ENCODE results near the gene LAG3.

The LAG3 gene

DNA sequence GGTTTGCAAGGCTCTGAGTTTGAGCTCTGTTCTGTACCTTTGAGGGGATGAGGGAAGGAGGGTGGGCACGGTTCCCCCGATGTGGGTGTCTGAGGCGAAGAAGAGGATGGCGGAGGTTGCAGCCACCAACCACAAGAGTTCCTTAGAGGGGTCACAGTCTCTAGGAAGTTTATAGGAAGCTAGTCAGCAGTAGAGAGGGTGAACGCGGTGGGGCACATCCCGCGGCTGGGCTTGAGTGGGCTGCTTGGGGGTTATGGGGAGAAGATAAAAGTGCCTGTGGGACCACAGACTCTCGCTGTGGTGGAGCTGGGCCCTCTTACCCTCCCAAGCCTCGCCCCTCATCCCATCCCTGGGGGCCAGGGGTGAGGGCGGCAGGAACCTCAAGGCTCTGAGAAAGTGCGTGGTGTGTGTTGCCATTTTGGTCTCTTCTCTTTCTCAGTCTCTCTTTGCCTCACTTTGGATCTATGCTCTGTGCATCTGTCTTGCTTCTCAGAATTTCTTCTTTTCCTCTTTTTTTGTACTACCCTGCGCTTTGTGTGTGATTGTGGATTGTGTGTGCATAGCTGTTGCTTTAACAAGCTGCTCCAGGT, 19.7 kb downstream of the LAG3 start:
- no peak for DNase-seq

DNA sequence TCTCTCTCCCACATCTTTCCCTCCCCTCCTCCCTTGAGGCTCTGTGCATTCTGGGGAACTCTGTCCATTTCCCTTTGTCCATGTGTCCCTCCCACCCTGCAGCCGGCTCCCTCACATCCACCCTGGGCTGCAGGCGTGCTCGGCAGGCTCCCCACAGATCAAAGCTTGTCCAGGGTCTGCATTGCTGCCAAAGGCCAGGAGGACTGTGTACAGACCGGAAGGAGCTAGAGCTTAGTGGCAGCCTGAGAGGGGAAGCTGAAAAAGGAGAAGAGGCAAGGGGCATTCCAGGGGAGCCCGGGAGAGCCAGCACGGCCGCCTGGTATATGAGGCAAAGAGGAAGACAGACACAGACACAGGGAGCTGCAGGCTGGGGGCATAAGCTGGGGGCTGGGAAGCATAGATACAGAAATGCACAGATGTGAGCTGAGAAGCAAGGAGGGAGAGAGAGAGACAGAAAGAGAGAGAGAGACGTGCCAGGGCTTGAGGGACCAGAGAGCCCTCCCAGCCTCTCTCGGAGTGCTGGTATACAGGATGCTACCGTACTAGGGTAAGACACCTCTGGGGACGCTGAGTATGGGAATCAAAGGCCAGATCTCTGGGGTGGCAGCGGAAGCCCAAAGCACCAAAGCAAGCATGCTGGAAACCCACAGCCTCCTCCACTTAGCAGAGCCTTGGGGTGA, 20.3 kb downstream of the LAG3 start:
- no peak for DNase-seq

DNA sequence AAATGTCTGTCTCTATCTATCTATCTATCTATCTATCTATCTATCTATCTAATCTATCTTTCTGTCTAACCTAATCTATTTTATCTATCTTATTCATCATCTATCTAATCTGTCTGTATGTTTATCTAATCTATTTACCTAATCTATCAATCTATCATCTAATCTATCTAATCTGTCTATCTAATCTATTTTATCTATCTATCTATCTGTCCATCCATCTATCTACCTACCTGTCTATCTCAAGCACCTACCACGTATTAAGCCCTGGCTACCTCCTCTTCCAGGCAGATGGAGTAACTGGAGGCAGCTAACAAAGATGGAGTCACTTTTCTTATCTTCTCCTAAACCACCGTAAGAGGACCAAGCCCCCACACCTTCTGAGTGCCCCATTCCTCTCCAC, 22.8 kb downstream of the LAG3 start:
- DNase-seq, result no peak

DNA sequence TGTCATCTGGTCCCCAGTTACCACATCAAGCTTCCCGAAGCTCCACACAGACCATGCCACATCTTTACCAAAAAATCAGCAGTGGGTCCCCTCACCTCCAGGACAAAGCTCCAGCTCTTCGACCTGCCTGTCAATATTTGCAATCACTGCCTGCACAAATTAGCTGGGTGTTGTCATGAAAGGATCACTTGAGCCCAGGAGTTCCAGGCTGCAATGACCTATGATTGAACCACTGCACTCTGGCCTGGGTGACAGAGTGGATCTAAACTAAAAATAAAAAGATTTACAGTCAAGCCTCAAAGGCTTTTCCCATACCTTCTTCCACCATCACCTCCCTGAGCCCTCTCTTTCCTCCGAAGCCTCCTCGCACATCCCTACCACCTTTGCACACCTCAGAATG, 24.3 kb downstream of the LAG3 start:
- DNase-seq, result no peak

DNA sequence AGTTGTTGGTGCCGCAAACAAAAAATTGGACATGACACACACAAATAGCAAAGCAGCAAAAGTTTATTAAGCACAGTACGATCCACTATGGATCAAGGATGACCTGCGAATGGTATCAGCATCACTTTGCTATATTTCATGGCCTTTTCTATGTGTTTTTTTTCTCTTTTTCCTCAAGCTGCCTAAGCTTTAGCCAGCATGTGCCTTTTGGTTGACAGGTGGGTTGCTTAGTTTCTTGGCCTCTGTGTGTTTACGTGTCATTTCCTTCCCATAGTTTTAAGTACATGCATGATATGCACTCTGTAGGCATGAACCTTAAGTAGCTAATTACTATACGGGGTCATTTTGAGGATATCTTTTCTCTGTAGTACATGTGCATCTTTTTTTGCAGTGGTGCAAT, 26.8 kb downstream of the LAG3 start:
- no peak for DNase-seq

DNA sequence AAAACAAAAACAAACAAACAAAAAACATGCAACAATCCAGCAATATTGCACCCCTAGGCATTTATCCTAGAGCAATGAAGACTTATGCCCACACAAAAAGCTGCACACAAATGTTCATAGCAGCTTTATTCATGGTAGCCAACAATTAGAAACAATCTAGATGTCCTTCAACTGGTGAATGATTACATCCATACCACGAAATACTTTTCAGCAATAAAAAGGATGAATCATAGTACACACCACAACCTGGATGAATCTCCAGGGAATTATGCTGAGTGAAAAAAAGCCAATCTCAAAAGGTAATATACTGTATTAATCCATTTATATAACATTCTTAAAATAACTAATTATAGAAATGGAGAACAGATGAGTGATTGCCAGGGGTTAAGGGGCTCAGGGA, 34.9 kb downstream of the LAG3 start:
- DNase-seq, result no peak

DNA sequence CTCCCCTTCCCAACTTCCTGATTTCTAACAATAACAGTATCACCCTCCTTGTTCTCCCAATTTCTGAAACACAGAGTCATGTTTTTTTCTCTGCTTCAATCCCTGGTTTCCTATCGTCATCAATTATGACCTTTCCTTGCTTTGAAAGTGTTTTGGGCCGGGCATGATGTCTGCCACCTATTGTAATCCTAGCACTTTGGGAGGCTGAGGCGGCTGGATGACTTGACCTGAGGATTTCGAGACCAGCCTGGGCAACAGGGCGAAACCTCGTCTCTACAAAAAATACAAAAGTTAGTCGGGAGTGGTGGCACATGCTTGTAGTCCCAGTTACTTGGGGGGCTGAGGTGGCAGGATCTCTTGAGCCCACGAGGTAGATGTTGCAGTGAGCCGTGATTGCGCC, 36.7 kb downstream of the LAG3 start:
- DNase-seq, result no peak

DNA sequence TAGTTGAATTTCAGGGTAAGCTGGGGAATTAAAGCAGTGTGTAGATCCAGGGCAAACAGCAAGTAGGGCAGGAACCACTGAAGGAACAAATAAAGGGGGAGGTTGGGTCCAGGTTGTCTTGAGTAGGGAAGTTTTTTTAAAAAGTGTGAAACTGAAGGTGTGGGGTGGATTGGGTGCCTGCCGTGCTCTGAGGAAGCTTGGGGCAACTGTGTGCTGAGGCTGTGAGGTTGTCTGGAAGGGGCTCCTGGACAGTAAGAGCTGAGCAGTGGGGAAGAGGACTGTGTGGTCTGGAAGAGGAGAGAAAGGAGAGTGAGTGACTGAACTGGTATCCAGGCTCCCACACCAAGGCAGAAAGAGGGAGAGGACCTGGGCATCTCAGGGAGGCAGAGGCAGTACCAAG, 38.4 kb downstream of the LAG3 start:
- no peak for DNase-seq

DNA sequence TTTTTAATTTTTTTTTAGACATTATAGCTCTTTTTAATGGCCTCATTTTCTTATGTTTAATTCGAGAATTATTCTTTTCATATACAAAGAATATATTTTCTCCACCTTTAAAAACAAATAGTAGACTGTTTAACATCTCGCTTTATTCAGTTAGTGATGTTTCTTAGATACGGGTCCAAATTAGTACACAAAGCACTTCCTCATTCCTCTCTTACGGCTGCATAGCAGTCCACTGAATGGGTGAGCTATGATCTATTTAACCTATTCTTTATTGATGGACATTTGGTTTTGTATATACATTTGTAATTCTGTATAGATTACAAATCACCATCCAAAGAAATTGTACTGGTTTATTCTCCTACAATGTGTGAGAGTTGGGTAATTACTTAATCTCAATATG, 41.0 kb downstream of the LAG3 start:
- no peak for DNase-seq

DNA sequence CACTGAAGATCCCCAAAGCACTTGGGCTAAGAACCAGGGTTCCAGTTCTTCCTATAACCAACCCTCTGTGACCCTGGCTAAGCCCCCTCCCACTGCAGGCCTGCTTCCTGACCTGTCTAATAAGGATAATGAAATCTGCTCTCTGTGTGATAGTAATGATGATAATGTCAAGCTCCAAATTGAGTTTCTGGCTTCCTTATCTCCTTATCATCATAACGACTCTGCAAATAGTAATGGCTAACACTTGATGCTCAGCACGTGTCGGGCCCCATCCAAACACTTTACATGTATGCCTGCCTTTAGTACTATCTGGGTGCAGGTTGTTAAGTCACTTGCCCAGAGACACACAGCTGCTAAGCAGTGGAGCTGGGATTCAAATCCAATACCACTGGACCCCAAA, 44.3 kb downstream of the LAG3 start:
- no peak for DNase-seq

DNA sequence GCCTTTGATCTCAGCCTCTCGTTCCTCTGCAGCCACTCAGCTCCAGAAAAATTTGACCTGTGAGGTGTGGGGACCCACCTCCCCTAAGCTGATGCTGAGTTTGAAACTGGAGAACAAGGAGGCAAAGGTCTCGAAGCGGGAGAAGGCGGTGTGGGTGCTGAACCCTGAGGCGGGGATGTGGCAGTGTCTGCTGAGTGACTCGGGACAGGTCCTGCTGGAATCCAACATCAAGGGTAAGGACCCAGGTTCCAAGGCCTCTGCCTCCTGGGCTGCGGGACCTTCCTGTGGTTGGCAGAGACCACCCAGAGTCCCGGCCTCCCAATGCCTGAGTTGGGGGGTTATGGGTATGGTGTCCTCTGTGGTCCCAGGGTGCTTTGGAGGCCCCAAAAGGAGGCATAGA, 44.8 kb downstream of the LAG3 start:
- no peak for DNase-seq

DNA sequence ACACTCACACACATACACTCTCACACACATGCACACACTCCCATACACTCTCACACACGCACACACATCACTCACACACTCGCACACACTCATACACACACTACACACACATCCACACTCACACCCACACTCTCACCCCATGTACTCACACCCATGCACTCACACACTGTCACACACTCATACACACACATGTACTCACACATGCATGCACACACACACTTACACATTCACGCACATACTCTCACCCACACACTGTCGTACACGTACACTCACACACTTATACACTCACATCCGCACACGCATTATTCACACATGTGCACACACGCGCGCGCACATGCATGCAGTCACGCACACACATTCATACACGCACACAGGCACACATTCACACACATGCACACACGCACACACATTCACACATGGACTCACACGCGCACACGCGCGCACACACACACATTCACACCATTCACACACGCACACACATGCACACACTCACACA, 45.4 kb downstream of the LAG3 start:
- DNase-seq, result no peak

DNA sequence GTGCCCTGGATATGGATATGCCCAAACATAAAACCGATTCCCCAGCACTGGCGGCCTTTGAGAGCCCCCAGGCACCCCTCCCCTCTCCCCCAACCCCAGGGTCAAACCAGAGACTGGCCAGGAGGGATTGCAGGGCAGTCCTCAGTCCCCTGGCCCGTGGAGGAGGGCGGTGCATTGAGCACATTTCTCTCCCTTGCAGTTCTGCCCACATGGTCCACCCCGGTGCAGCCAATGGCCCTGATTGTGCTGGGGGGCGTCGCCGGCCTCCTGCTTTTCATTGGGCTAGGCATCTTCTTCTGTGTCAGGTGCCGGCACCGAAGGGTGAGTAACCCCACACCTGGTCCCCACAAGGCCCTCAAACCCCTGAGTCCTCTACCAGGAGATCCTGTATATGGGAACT, 45.9 kb downstream of the LAG3 start:
- DNase-seq, result no peak

DNA sequence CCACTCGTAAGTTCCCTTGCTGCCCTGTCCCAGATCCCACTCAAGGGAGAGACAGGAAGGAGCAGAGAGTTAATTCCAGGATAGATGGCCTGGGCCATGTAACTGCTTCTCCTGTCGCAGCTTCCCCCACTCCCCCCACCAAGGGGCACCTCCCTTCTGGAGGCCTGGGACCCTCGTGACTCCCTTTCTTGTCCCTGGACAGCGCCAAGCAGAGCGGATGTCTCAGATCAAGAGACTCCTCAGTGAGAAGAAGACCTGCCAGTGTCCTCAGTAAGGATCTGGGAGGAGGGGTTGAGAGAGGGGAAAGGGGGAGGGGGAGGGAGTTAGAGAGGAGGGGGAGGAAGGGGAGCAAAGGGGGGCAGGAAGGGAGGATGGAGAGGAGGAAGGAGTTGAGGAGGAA, 46.3 kb downstream of the LAG3 start:
- DNase-seq, result no peak

DNA sequence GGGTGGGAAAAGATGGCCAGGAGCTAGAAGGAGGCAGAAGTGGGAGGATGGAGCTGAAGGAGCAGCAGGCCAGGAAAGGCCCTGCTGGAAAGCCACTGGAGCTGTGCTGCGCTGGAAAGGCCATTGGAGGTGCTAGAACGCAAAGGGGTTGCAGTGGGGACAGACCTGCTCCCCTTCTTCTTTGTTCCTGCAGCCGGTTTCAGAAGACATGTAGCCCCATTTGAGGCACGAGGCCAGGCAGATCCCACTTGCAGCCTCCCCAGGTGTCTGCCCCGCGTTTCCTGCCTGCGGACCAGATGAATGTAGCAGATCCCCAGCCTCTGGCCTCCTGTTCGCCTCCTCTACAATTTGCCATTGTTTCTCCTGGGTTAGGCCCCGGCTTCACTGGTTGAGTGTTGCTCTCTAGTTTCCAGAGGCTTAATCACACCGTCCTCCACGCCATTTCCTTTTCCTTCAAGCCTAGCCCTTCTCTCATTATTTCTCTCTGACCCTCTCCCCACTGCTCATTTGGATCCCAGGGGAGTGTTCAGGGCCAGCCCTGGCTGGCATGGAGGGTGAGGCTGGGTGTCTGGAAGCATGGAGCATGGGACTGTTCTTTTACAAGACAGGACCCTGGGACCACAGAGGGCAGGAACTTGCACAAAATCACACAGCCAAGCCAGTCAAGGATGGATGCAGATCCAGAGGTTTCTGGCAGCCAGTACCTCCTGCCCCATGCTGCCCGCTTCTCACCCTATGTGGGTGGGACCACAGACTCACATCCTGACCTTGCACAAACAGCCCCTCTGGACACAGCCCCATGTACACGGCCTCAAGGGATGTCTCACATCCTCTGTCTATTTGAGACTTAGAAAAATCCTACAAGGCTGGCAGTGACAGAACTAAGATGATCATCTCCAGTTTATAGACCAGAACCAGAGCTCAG, 47.0 kb downstream of the LAG3 start:
- DNase-seq, result no peak

DNA sequence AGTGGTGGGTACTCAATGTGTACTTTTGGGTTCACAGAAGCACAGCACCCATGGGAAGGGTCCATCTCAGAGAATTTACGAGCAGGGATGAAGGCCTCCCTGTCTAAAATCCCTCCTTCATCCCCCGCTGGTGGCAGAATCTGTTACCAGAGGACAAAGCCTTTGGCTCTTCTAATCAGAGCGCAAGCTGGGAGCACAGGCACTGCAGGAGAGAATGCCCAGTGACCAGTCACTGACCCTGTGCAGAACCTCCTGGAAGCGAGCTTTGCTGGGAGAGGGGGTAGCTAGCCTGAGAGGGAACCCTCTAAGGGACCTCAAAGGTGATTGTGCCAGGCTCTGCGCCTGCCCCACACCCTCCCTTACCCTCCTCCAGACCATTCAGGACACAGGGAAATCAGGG, 47.8 kb downstream of the LAG3 start:
- no peak for DNase-seq

DNA sequence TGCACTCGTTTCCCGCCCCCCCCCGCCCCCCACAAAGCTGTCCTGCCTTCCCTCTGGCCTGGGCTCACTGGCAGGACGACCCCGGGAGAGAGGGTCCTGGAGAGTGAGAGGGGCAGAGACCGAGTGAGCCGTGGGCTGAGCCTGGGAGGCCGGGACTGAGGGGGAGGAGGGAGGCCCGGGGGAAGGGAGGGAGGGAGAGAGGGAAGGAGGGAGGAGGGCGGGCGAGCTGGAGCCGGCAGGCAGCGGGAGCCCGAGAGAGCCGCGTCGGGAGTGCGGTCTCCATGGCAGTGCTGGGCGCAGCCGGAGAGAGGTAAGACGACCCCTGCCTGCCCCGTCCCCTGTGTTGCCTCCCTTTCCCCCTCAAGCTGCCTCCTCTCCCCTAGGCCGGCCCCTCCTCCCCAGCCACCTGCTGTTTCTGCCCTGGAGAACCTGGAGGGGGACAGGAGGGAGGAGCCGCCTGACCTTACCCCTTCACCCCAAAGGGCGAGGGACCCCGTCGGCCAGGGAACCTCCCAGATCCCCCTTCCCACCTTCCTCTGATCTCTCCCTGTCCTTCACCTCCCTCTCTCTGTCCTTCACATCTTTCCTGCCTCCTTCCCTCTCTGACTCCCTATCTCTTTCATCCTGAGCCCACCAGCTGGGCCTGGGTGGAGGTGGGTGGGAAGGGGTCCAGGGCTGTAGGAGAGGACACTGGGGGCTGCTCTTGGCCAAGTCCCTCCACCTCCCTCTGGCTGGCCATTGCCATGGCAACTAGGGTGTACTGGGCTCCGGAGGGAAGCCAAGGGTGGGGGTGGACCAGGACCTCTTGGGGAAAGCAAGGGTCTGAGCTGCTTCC, 49.5 kb downstream of the LAG3 start, which contains the start of gene GPR162:
Gene GPR162, plus strand, starts transcription at position 231 of the 835 bp plus-strand sequence. CDS start 2,078 bp downstream, outside the sequence.
- no peak for DNase-seq

DNA sequence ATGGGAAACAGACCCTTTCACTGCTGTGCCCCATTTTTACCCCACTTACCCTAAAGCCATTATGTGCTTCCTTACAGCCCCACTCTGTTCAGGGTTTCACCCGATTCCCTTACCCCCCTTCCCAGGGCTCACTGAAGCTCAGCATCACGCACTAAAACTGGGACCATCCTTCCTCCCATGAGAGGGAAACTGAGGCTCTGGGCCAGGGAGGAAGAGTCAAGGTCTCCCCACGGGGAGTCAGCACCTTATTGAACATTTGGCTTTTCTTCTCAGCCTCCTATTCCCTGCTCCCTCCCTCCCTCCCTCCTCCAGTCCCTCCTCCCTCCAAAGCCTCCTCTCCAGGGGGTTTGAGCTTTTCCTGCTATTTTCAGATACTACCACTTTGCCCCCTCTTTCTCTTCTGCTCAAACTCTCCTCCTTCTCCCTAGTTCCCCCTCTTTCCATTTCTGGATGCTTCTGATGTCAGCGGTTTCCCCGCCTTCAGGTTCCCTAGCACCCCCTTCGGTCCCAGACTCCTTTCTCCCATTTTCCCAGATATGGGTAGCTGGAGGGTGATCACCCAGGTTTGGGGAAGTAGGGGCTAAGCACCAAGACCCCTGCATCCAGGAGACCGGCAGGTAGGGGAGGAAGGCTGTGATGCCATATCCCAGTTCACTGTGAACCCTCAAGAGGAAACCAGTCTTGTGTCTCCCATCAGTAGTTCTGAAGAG, 50.3 kb downstream of the LAG3 start:
- DNase-seq, result no peak

DNA sequence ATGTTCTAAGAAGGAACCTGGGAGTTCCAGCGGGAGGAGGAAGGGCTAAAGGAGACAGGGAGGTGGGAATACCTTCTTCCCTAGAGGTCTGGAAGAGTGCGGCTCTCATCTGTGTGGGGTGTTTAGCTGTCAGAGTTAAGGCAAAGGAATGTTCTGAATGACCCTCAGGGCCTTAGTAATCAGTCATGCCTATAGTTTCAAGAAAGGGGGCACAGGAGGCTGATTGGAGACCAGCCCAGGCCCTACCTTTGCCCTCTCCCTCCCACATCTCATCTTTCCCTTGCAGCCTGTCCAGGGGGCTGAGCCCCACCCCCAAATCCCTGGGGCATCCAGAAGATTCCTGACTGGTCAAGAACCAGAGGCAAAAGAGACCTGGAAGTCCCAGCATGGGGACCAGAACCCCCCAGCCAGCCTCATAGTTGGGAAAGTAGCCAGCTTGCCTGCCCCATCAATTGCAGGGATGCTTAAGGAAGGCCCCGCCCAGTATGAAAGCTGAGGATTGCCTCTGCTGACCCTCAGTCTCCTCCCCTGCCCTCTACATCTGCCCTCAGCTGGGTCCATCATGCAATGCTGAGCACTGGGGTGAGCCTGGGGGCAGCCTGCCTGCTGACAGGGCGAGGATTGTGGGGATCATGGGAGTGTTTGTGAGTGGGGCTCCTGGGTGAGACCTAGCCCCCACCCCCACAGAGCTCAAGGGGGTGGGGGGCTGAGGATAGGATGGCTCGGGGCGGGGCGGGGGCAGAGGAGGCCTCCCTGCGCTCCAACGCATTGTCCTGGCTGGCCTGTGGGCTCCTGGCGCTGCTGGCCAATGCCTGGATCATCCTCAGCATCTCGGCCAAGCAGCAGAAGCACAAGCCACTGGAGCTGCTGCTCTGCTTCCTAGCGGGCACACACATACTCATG, 51.1 kb downstream of the LAG3 start:
- DNase-seq, result no peak

DNA sequence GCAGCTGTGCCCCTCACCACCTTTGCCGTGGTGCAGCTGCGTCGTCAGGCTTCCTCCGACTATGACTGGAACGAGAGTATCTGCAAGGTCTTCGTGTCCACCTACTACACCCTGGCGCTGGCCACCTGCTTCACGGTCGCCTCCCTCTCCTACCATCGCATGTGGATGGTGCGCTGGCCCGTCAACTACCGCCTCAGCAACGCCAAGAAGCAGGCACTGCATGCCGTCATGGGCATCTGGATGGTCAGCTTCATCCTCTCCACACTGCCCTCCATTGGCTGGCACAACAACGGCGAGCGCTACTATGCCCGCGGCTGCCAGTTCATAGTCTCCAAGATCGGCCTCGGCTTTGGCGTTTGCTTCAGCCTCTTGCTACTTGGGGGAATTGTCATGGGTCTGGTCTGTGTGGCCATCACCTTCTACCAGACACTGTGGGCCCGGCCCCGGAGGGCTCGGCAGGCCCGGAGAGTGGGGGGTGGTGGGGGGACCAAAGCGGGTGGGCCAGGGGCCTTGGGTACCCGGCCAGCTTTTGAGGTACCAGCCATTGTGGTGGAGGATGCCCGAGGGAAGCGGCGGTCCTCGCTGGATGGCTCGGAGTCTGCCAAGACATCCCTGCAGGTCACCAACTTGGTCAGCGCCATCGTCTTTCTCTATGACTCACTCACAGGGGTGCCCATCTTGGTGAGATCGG, 51.9 kb downstream of the LAG3 start:
- no peak for DNase-seq

Data from activated CD4-positive, CD25-positive, alpha-beta regulatory T cell treated with anti-CD3 and anti-CD28 coated beads, Interleukin-2, amount 50 U/mL, for 72 hours (primary cell).